GM13977 (cell line): ENCODE results near the gene DENND1A.

ENCODE experiments used
- DNase-seq: peaks from one replicate; pipeline ENCODE4 v3.0.0; 2012; ENCODE audit warnings: low spot score
- CTCF ChIP-seq: IDR thresholded peaks from 2 replicates; pipeline ENCODE4 v1.5.1; 2012; ENCODE audit warnings: mild to moderate bottlenecking, control low read depth; ENCODE audit not compliant: insufficient read depth; ENCODE audit errors: extremely low read depth, missing control alignments
- in situ Hi-C: fragments of 300-500 bp; cut with MboI; formaldehyde crosslinking; loops from one replicate; pipeline ENCODE4 v1.12.0; 2022; ENCODE audit warnings: low sequenced_read_pairs, low pct_unique_long_range_greater_than_20kb, mixed read lengths, inconsistent platforms; ENCODE audit not compliant: unreplicated experiment

Gene DENND1A

GRCh38 chr9:123416176-123416575 is 513.8 kb downstream of the DENND1A start:
- DNase-seq = no peak
- no peak for TF ChIP-seq CTCF
- in situ Hi-C loops = no loop called here

- in situ Hi-C loops = no loop called here
- no peak for DNase-seq
- TF ChIP-seq CTCF = no peak
Observed at GRCh38 chr9:123414936-123415930, 514.7 kb downstream of the DENND1A start.

- in situ Hi-C loops = no loop called here
- TF ChIP-seq CTCF = no peak
- no peak for DNase-seq
Observed at GRCh38 chr9:123414204-123414603, 515.7 kb downstream of the DENND1A start.

- in situ Hi-C loops = no loop called here
- no peak for DNase-seq
- TF ChIP-seq CTCF = no peak
Observed at GRCh38 chr9:123412171-123412820, 517.6 kb downstream of the DENND1A start.

- in situ Hi-C loops = no loop called here
- no peak for TF ChIP-seq CTCF
- DNase-seq = no peak
Observed at GRCh38 chr9:123411636-123412035, 518.3 kb downstream of the DENND1A start.

- TF ChIP-seq CTCF = no peak
- DNase-seq = no peak
- in situ Hi-C loops = no loop called here
Observed at GRCh38 chr9:123411191-123411590, 518.7 kb downstream of the DENND1A start.
